ENCODE measurements around the gene C1orf167.

GRCh38 chr1:11783556-11783955, 21.6 kb downstream of the C1orf167 start:
- no peak for TF ChIP-seq POLR2A (IDR thresholded peaks at IDR 0.05)
- no peak for TF ChIP-seq CTCF (IDR thresholded peaks at IDR 0.05 in 4 of 5, conservative IDR thresholded peaks at IDR 0.05 in 1 of 5)

Data from gastrocnemius medialis (tissue), 4 donors.